ENCODE measurements around the gene TNNC2.
"Not testable (repeated sequence)": the region's sequence is repeated elsewhere in the genome, so short reads cannot be mapped to it uniquely, and the experiment has no call there.

TNNC2 gene

DNA sequence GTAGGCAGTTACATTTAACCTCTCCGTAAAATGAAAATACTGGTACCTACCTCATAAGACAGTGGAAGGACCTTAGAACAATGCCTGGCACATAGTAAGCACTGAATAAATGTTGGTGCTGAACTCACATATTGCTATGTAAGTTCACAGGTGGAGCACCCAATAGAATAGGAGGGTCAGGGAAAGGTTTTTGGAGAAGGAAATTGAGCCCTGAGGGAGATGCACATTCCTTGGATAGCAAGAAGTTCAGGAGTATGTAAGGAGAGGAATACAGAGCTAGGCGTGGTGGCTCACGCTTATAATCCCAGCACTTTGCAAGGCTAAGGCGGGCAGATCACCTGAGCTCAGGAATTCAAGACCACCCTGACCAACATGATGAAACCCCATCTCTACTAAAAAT lies 7.6 kb downstream of the TNNC2 start:
- no peak for DNase-seq (ENCODE audit: low spot score)

DNA sequence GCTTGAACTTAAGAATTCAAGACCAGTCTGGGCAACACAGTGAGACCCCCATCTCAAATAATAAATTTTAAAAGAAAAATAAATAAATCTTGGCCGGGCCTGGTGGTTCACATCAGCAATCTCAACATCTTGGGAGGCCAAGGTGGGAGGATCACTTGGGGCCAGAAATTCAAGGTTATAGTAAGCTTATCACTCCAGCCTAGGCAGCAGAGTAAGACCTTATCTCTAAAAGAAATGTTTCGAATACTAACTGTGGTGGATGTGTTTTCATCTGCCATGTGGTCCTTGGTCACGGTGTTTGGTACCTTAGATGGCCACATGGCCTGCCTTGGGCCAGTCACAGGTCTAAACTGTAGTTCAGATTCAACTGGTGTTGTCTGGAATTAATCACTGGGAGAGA lies 8.9 kb downstream of the TNNC2 start:
- no peak for DNase-seq (ENCODE audit: low spot score)

DNA sequence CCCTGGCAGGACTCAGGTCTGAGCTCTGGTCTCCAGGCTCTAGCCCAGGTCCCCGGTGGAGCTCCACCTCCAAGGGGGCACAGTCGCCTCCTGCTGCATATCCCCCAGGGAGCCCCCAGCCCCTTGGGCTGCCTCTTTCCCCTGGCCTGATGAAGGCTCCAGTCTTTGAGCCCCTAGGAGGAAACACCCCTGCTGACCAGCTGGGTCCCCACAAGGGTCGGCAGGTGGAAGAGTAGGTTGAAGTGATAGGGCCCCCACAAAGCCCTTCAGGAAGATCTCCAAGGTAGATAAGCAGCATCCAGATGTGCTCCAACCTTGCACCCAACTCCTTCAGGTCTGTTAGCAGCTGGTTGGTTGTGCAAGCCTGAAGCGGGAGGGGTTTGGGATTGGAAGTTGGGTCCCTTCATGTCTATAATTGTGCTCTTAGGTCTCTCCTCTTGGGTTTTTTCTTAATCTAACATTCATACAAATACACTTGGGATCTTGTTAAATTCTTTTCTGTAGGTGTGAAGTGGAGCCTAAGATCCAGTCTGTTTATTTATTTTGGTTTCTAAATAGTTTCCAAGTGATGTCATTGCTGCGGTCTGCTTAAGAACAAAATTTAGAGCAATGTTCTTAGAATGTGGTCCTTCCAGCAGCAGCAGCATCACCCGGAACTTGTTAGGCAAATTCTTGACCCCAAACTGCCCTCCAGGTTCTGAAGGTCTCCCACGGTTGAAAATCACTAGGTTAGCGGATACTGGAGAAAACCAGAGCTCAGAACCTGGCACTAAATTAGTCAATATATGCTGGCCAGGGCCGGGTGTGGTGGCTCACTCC lies 9.5 kb downstream of the TNNC2 start:
- no peak for DNase-seq (ENCODE audit: low spot score)

DNA sequence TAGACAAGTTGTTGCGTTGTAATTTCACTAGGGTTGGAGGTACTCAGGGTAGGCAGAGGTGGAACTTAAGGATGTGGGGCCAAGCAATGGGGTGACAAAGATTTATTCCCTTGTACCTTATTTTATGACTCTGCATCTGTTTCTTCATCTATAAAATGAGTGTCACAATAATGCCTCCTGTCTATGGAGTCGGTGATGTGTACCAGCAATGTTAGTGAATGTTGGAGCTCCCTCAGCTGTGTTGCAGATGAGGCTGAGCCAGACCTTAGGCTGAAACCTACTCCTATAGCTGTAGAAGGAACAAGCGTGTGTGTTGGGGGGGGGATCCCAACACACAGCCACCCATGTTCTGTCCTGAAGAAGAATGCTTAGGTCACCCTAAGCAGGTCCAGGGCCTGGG lies 10.2 kb downstream of the TNNC2 start:
- no peak for DNase-seq (ENCODE audit: low spot score)

DNA sequence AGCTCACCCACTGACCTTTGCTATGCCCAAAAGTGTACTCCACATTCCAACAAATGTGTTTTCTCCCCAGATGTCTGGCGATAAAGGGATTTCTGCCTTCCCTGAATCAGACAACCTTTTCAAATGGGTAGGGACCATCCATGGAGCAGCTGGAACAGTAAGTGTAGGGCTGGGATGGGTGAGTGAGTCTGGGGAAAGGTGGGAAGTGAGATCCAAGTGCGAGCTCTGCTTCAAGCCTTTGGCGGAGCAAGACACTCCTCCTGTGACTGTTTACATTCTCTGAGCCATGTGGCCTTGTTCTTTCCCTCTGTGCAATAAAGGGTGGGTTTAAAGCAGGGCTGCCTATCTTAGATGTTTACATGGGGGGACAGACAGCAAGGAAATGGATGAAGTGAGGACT lies 12.8 kb downstream of the TNNC2 start:
- DNase-seq (ENCODE audit: low spot score): no peak

DNA sequence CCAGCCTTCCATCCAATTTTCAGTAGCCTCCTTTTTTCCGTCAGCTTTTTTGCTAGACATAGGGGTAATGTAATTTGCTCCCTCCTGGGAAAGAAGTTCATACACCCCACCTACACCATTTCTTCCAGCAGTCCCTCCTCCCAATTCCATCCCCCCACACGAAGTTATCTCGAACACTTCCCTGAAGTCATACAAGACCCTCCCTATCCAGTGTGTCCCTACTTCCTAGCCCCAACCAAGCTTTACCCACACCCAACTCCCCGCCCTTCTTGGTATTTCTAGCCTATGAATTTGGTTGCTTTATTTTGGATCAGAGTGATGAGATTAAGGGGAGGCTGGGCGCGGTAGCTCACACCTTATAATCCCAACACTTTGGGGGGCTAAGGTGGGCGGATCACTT lies 13.6 kb downstream of the TNNC2 start:
- no peak for DNase-seq (ENCODE audit: low spot score)

DNA sequence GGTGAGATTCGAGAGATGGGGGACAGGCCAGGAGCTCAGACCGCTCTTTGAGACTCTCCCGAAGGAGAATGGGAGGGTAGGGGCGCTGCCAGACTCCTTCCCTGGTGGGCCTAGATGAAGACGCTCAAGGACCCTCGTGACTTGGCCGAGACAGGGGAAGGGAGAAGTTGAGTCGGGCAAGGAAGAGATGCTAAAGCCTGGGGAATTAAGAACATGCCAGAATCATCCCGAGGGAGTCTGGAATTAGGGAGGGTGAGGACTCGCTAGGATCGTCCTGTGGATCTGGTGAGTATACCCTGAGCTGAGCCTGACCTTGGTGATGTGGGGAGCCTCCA lies 14.1 kb downstream of the TNNC2 start:
- no peak for DNase-seq (ENCODE audit: low spot score)

DNA sequence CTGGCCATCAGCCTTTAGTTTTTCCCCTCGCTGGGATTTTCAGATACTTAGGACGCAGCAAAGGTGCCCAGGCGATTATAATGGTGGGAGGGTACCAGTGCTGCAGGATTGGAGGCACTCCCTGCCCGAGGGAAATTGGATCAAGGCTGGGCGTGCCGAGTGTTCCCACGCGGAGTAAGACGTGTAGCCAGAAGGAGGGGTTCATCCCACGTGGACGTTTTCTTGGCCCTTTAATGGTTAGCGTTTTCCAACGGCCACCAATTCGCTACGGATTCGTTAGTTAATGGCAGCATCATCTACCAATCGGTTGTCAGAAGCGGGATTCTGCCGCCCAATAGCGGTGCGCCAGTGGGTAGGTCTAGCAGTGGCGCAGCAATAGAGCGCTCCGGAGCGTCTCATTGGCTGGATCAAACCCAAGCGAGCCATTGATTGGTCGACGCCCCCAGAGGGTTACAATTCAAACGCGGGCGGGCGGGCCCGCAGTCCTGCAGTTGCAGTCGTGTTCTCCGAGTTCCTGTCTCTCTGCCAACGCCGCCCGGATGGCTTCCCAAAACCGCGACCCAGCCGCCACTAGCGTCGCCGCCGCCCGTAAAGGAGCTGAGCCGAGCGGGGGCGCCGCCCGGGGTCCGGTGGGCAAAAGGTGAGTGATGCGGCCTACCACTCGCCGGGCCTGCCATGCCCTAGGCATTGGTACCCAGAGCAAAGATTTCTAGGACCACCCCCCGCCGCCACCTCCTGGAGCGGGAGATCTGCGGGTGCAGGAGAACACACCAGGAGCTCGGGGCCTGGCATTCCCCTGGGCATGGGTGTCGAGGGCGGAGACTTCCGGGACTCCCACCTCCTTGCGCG lies 14.7 kb downstream of the TNNC2 start, which contains the start of gene UBE2C:
UBE2C (plus strand) TSS at position 488 of the 849 bp plus-strand sequence; CDS start at position 540, 52 bp downstream.
- peak; percentile 98 for DNase-seq (ENCODE audit: low spot score)

DNA sequence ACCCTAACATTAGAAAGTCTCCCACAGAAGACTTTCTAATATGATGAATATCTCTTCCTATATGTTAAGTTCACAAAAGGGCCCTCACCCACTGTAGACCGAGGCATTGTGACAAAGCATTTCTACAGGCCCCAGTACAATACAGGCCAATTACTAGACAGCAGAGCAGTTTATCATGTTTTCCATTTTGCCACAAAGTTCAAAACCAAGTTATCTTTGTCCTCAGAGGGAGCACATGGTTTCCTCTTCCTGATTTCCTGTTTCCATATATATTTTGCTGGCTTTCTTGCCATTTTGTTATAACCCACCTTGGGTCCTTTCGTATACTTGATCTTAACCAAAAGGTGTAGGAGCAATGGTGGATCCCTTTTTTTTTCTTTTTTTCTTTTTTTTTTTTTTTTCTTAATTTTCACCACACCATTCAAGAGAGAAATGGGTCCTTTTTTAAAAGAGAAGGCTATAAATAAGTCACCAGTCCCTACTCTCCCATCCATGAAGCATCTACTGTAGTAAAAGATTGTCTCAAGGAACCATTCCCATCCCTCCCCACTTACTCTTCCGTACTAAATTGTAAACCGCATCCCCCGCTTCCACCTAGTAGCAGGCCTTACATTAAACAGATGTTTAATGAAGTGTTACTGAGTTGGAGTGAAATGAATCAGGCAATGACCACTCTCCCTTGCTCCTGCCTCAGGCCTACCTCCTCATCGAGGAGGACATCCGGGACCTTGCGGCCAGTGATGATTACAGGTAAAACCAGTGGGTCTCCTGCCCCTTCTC lies 16.7 kb downstream of the TNNC2 start:
- DNase-seq (ENCODE audit: low spot score): no peak

DNA sequence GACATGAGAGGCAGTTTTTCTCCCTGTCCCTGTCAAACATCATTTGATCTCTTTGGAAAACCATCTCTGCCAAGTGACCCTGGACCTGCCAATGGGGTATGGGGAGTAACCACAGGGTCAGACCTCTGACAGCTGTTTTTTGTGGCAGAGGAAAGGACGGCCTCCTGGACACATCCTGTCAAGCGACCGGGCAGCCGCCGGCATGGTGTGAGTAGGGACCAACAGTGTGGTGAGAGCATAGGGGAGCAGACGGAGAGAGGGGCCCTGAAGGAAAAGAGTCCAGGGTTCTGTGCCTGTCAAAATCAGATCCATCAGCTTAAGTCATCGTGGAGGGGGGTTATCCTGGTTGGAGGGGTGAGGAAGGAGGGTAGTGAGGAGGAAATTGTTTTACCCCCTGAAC lies 25.3 kb downstream of the TNNC2 start:
- DNase-seq (ENCODE audit: low spot score): no peak

DNA sequence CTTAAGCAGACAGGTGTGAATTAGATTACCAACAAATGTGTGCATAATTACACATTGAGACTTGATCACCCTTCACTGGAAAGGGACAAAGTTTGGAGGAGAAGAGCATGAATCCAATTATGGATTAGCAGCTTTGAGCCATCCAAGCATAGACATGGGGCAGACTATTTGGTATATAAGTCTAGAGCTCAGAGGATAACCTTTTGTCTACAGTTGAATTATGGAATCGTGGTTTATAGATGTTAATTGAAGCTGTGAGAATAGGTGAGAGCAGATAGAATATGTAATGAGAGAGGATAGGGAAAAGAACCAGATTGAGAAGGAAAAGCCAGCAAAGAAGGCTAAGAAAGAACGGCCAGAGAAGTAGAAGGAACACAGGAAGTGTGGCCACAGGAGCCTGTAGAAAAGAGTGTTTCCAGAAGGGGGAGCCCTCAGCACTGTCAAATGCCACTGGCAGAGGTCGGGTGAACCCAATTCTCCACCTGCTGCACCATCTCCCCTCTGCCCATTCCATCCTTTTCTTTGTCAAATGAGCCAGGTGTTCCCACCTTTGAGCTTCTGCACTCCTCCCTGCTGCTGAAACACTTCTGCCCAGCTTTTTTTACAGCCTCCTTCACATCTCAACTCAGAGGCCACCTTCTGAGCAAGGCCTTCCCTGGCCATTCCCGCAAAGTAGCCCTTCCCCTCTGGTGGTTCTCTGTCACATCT lies 28.0 kb downstream of the TNNC2 start:
- DNase-seq (ENCODE audit: low spot score): peak; percentile 78

DNA sequence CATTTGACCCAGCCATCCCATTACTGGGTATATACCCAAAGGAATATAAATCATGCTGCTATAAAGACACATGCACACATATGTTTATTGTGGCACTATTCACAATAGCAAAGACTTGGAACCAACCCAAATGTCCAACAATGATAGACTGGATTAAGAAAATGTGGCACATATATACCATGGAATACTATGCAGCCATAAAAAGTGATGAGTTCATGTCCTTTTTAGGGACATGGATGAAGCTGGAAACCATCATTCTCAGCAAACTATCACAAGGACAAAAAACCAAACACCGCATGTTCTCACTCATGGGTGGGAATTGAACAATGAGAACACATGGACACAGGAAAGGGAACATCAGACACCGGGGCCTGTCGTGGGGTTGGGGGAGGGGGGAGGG lies 29.2 kb downstream of the TNNC2 start:
- DNase-seq (ENCODE audit: low spot score): not testable (repeated sequence)

DNA sequence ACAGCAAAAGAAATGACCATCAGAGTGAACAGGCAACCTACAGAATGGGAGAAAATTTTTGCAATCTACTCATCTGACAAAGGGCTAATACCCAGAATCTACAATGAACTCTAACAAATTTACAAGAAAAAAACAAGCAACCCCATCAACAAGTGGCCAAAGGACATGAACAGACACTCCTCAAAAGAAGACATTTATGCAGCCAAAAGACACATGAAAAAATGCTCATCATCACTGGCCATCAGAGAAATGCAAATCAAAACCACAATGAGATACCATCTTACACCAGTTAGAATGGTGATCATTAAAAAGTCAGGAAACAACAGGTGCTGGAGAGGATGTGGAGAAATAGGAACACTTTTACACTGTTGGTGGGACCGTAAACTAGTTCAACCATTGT lies 29.6 kb downstream of the TNNC2 start:
- DNase-seq (ENCODE audit: low spot score): not testable (repeated sequence)

DNA sequence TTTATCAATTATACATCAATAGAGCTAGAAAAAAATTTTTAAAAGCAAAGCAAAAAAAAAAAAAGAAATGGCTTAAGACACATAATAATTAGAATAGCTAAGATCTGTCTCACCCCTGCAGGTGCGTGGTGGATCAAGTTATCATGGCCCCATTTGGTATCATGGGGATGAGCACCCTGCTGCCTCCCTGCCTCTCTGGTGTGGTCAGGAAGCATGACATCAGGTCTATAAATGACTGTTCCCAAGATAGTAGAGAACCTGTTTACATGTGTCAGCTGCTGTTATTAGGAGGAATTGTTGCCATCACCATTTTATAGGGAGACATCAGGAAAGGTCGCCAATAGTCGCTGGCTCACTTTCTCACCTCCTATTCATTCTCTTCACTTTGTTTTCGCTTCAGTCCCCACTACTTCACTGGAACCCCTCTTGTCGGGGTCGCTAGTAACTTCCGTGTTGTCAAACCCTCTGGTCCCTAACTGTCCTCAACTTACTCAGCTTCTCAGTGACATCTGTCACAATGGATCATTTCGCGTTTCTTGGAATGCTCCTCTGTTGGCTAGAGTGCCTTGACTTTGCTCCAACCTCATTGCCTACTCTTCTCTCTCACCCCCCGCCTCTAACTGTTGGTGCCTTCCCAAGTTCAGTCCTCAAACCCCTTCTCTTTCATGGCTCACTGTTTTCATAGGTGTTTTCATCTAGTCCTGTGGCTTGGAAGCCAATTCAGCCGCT lies 30.6 kb downstream of the TNNC2 start:
- DNase-seq (ENCODE audit: low spot score): no peak

DNA sequence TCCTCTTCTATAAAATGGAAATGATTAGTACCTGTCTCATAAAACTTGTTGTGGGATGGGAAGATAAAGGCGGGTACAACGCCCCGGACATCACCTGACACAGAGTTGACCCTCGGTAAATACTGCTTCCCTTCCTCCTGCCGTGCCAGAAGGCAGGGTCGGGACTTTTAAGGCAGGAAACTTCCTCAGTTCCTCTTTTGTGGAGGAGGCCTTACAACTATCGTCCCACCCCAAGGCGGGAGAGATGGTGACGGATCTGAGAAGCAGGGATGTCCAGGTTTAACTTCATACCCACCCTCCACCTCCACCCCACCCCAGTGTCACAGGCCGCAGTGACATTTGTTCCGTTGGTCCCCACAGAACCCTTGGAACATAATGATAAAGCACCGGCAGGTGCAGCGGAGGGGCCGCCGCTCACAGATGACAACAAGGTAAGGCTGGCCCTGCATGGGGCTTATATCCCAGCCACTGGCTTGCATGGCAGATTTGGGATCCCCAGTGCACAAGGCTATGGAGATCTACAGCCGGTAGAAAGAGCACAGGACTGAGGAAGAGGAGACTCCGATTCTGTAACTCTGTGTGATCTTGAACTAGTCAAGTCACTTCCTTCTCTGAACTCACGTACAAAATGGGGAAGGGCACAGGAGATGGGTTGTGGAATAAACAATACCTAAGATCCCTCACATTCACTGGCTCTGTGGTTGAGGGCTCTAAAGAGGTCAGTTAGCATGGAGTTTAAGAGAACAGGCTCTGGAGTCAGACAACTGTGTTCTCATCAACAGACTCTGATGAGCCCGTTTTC lies 34.6 kb downstream of the TNNC2 start:
- no peak for DNase-seq (ENCODE audit: low spot score)

DNA sequence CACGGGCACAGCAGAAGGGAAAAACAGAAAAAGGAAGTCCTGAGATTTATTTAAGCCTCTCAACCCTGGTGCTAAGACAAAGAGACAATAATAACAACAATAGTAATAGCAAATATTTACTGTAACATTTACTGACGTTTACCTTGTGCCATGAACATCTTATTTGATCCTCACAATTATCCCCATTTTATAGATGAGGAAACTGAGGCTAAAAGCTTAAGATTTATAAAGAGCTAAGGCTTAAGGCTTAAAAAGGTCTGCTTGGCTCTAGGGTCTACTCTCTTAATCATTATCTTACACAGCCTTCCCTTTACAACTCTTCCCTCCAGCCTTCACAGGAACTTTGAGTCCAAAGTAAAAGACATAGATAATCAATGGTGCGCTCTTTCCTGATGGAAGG lies 38.8 kb downstream of the TNNC2 start:
- DNase-seq (ENCODE audit: low spot score): no peak

DNA sequence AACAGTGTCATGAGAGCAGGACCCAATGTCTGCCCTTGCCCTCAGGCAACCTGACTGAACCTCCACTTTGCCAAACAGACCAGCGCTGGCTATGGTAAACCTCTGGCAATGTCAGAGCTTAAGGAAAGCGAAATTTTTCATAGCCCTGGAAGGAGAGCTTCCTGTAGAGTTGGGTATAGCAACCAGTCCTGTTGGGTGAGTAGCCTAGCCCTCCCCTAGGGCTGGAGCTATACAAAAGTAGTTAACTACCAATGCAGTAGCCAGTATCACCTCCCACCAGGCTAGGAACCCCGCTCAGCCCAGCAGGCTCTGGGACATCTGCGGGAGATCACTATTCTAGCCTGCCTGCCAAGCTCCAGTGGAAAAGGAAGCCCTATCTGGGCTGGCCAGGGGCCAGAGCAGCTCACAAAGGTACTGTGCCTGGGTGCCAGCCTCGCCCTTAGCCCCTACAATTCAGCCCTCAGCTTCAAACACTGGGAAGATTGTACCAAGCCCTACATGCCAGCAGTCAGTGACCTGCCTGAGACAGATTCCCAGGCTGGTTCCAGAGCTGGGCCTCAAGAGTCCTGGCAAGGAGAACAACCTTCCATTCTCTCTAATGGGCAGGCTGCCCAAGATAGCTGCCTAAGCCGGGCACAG lies 43.3 kb downstream of the TNNC2 start:
- no peak for DNase-seq (ENCODE audit: low spot score)

DNA sequence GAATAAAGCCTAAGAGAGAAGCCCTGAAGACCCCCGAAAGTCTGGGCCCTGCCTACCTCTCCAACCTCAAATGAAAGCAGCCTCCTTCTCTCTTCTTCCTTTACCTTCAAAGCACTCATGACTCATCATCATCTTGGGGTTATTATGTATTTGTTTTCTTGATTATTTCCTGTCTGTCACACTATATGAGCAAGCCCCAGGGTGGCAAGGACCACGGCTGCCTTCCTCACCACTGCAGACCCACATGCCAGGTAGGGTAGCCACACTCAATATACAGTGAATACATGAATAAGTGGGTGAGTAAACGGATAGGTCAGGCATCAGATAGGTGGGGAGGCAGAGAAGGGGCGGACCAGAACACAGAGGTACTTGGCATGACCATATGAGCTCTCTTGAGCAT lies 44.2 kb downstream of the TNNC2 start:
- DNase-seq (ENCODE audit: low spot score): no peak

DNA sequence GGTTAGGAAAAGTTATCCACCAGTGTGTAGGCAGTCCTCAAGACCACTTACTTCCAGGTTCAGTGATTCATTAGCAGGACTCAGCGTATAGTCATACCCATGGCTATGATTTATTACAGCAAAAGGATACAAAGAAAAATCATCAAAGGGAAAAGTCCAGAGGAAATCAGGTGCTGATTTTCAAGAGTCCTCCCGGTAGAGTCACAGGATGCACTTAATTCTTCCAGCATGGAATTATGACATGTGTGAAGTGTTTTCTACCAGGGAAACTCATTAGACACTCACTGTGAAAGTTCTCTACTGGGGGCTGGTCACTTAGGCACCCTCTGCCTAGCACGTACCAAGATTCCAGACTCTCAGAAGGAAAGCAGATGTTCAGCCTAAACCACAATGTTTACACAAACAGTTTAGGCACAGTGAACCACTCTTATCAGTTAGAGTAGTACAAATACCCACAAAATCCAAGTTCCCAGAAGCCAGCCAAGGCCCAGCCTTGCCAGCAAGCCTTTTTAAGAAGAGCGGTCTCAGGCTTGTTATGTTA lies 45.7 kb downstream of the TNNC2 start:
- no peak for DNase-seq (ENCODE audit: low spot score)

DNA sequence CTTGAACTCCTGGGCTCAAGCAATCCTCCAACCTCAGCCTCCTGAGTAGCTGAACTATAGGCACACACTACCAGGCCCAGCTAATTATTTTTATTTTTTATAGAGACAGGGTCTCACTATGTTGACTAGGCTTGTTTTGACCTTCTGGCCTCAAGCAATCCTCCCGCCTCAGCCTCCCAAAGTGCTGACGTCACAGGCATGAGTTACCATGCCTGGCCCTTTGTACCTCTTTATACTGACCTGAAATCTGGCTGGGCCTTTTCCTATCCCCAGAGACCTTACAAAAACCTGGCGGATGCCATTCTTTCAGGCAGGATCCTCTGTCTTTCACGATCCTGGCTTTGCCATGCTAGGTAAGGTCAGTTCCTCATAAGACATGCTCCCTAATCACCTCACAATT lies 47.0 kb downstream of the TNNC2 start:
- DNase-seq (ENCODE audit: low spot score): no peak

Data from activated CD4-positive, alpha-beta T cell treated with anti-CD3 and anti-CD28 coated beads, Interleukin-2, Interleukin-4, amounts not matched to agents 100 ng/mL and 50 ng/mL, durations not matched to agents 16 hours and 8 hours (primary cell).